GM12878 (cell line): ENCODE results near the gene NMNAT3. TPM values are rescaled to one million over a fixed set of nuclear protein-coding genes. Genes with fewer than 3 reads are reported as not detected.

Experiments used
- ATAC-seq: fragments of 200-7000 bp; cut with Tn5 transposase; 3 replicates; pipeline ENCODE4 v1.9.1; 2020; ENCODE audit warnings: mild to moderate bottlenecking, moderate library complexity
- BruUV-seq: library from RNA; stranded (reverse); fragments of 400-500 nt; replicated peaks from 2 replicates; lab custom pipeline; 2021; lab: Mats Ljungman, UMichigan
- CTCF ChIA-PET: fragments of 300-600 bp; sonication (Branson Sonifier 250); formaldehyde crosslinking; extraction: SDS; loops from one replicate; lab custom pipeline; 2021; ENCODE audit warnings: inconsistent platforms; lab: Yijun Ruan, JAX
- POLR2A ChIA-PET: fragments of 350-600 bp; formaldehyde crosslinking; extraction: SDS; loops from one replicate; lab custom pipeline; 2021; ENCODE audit warnings: inconsistent platforms; lab: Charles Lee
- RAD21 ChIA-PET: fragments of 300-600 bp; sonication (Branson Sonifier 250); formaldehyde crosslinking; loops from one replicate; lab custom pipeline; 2023; ENCODE audit warnings: antibody characterized with exemption; ENCODE audit not compliant: unreplicated experiment; lab: Charles Lee
- SMC1A ChIA-PET: fragments of 300-600 bp; sonication (Branson Sonifier 250); formaldehyde crosslinking; loops from one replicate; lab custom pipeline; 2023; ENCODE audit not compliant: unreplicated experiment, uncharacterized antibody; lab: Charles Lee
- DNase-seq: peaks from one replicate; pipeline ENCODE4 v3.0.0-alpha.2; 2011; ENCODE audit warnings: low read depth, low spot score
- FAIRE-seq: peaks from 3 replicates; lab custom pipeline; 2011; peaks lifted over from hg19 to GRCh38; lab: Jason Lieb, UNC
- H2AFZ ChIP-seq: 2 replicates; pipeline ENCODE4 v1.6.0; 2011; ENCODE audit warnings: low read depth, low read length, control low read depth; ENCODE audit not compliant: control insufficient read depth
- H3K27ac ChIP-seq: 2 replicates; pipeline ENCODE4 v1.5.1; 2011; ENCODE audit warnings: control low read depth; ENCODE audit not compliant: control insufficient read depth, insufficient read depth
- H3K27me3 ChIP-seq, 2 experiments: replicated peaks in 1 of 2; 2 replicates each; pipeline versions ENCODE4 v1.6.0 to v1.6.1; 2011; ENCODE audit warnings: low read length in 1 of 2; ENCODE audit not compliant: control insufficient read depth in 2 of 2, insufficient read depth in 2 of 2
- H3K36me3 ChIP-seq, 2 experiments: 2 replicates each; pipeline ENCODE4 v1.5.1; 2011; ENCODE audit warnings: low read length in 1 of 2; ENCODE audit not compliant: control insufficient read depth in 2 of 2, insufficient read depth in 2 of 2
- H3K4me1 ChIP-seq: 2 replicates; pipeline ENCODE4 v1.6.1; 2011; ENCODE audit warnings: mild to moderate bottlenecking, low read length, moderate library complexity, mixed read lengths; ENCODE audit not compliant: control insufficient read depth, insufficient read depth
- H3K4me2 ChIP-seq: 2 replicates; pipeline ENCODE4 v1.6.0; 2011; ENCODE audit warnings: control low read depth; ENCODE audit not compliant: control insufficient read depth, insufficient read depth
- H3K4me3 ChIP-seq: fragments of 200-600 bp; sonication (generic); 2 replicates; pipeline ENCODE4 v1.5.1; 2016
- H3K79me2 ChIP-seq: 2 replicates; pipeline ENCODE4 v1.6.0; 2011; ENCODE audit warnings: low read length; ENCODE audit not compliant: control insufficient read depth, insufficient read depth
- H3K9ac ChIP-seq: 2 replicates; pipeline ENCODE4 v1.8.0; 2011; ENCODE audit warnings: low read length, control low read depth, mixed read lengths; ENCODE audit not compliant: control insufficient read depth, insufficient read depth
- H3K9me3 ChIP-seq: replicated peaks from 3 replicates; pipeline ENCODE4 v1.5.1; 2011; ENCODE audit warnings: mild to moderate bottlenecking, low read length; ENCODE audit not compliant: control insufficient read depth, insufficient read depth
- H4K20me1 ChIP-seq: 2 replicates; pipeline ENCODE4 v1.6.0; 2011; ENCODE audit not compliant: control insufficient read depth, insufficient read depth
- CBX5 ChIP-seq: sonication (generic); IDR thresholded peaks from 2 replicates; pipeline ENCODE4 v1.6.1; 2016; ENCODE audit warnings: low read depth, moderate library complexity, mild to moderate bottlenecking, inconsistent platforms
- CREM ChIP-seq: IDR thresholded peaks from 2 replicates; pipeline ENCODE4 v1.6.1; 2014; ENCODE audit warnings: antibody characterized with exemption, low read depth
- FOXK2 ChIP-seq: fragments of 450-650 bp; IDR thresholded peaks from 2 replicates; pipeline ENCODE4 v1.6.1; 2017; ENCODE audit warnings: mild to moderate bottlenecking, moderate library complexity
- HCFC1 ChIP-seq: fragments of 150-350 bp; IDR thresholded peaks from 2 replicates; pipeline ENCODE4 v1.6.1; 2014; ENCODE audit warnings: low read length
- IKZF1 ChIP-seq: fragments of 450-650 bp; conservative IDR thresholded peaks from 2 replicates; pipeline ENCODE4 v1.6.1; 2017; ENCODE audit warnings: antibody characterized with exemption, mild to moderate bottlenecking
- JUND ChIP-seq: IDR thresholded peaks from 2 replicates; pipeline ENCODE4 v1.6.1; 2012; ENCODE audit warnings: low read depth, mild to moderate bottlenecking, low read length, improper control_type of control experiment, moderate library complexity
- KLF5 ChIP-seq: fragments of 450-650 bp; IDR thresholded peaks from 2 replicates; pipeline ENCODE4 v1.6.1; 2014; ENCODE audit warnings: mild to moderate bottlenecking; ENCODE audit not compliant: partially characterized antibody
- NFIC ChIP-seq: IDR thresholded peaks from 2 replicates; pipeline ENCODE4 v1.6.1; 2012; ENCODE audit warnings: low read depth, mild to moderate bottlenecking, inconsistent platforms, low read length, moderate library complexity
- NR2F1 ChIP-seq: fragments of 450-650 bp; conservative IDR thresholded peaks from 2 replicates; pipeline ENCODE4 v1.6.1; 2017; ENCODE audit warnings: mild to moderate bottlenecking
- NRF1 ChIP-seq: conservative IDR thresholded peaks from 2 replicates; pipeline ENCODE4 v1.6.1; 2011; ENCODE audit warnings: mild to moderate bottlenecking, low read depth, low read length, improper control_type of control experiment
- PRDM15 ChIP-seq: fragments of 450-650 bp; formaldehyde crosslinking; IDR thresholded peaks from 2 replicates; pipeline ENCODE4 v1.4.0; 2020; ENCODE audit warnings: mild to moderate bottlenecking, moderate library complexity
- SMARCA5 ChIP-seq: fragments of 450-650 bp; IDR thresholded peaks from 2 replicates; pipeline ENCODE4 v1.6.1; 2017; ENCODE audit warnings: mild to moderate bottlenecking
- STAT3 ChIP-seq: IDR thresholded peaks from 2 replicates; pipeline ENCODE4 v1.6.1; 2011; ENCODE audit warnings: low read depth, low read length, improper control_type of control experiment
- YBX1 ChIP-seq: fragments of 450-650 bp; IDR thresholded peaks from 2 replicates; pipeline ENCODE4 v1.6.1; 2016; ENCODE audit warnings: antibody characterized with exemption
- ZNF24 ChIP-seq: fragments of 450-650 bp; IDR thresholded peaks from 2 replicates; pipeline ENCODE4 v1.6.1; 2017; ENCODE audit warnings: antibody characterized with exemption, mild to moderate bottlenecking
- ZNF384 ChIP-seq: IDR thresholded peaks from 2 replicates; pipeline ENCODE4 v1.6.1; 2012; ENCODE audit warnings: low read depth, mild to moderate bottlenecking, low read length, improper control_type of control experiment, borderline replicate concordance
- WGBS: methylation state at CpG from one replicate; pipeline ENCODE4 v1.1.6; 2016; ENCODE audit warnings: low lambda C conversion rate; ENCODE audit not compliant: insufficient replicate concordance, insufficient coverage; ENCODE audit errors: missing lambda C conversion rate; 5-methylcytosine and 5-hydroxymethylcytosine counted together
- in situ Hi-C: fragments of 300-500 bp; cut with MboI; formaldehyde crosslinking; loops from 9 replicates; pipeline ENCODE4 v1.14.3; 2018; ENCODE audit warnings: mixed read lengths
- intact Hi-C: fragments of 100-400 bp; cut with micrococcal nuclease; formaldehyde crosslinking; loops from one replicate; pipeline ENCODE4 v1.14.2; 2022; ENCODE audit not compliant: unreplicated experiment
- polyA plus RNA-seq, 11 experiments: library from polyadenylated mRNA; depleted of rRNA in 4 of 11; unstranded in 6 of 11; stranded (reverse) in 5 of 11; fragments of >200 nt; fragmentation: Nextera tagmentation in 4 of 11; fragmentation: Illumina TruSeq in 1 of 11; extraction: Ambion mirVana in 4 of 11; extraction: Trizol in 1 of 11; gene quantifications; 1 replicate in 1 of 11; 2 replicates in 10 of 11; pipeline versions ENCODE4 v1.2.1 to v1.2.3, GENCODE V29; 2011 to 2016; ENCODE audit warnings: inconsistent platforms in 2 of 11, missing spikeins in 2 of 11, low read depth in 1 of 11
- total RNA-seq, 4 experiments: library from RNA; depleted of rRNA in 3 of 4; stranded (reverse); fragments of >200 nt in 3 of 4; fragmentation: Illumina TruSeq in 1 of 4; extraction: Trizol in 1 of 4; gene quantifications; 2 replicates each; pipeline versions ENCODE4 v1.2.1 to v1.2.3, GENCODE V29; 2013 to 2021
- TF ChIP-seq, protein P1 (sequence below): fragments of 450-650 bp; IDR thresholded peaks from 2 replicates; pipeline ENCODE4 v1.6.1; 2017; ENCODE audit warnings: mild to moderate bottlenecking

Gene NMNAT3
- total and polyA plus RNA-seq, 10 of the 15 experiments (the other 5 are each of a cell fraction or from before 2014, with no cell fraction given): under 0.01 to 0.92 (median 0.08) TPM; not detected in 4

DNA sequence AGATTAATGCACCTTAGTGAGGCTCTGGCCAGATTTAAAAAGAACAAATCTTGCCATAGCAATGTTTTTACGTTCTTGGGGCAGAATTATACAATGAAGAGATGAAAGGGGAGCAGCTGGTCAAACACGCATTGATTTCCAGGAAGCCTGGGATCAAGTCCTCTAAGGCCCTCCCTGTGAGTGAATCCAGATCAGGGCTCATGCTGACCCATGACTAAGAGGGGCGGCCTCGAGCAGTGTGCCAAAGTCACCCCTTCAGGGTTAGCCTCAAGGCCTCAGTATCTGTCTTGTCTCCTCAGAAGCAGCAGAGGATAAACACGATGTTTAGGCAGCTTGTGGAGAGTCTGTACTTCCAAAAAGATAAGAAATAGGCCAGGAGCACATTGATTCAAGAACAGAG lies 129.0 kb downstream of the NMNAT3 start:
- POLR2A ChIA-PET: no interaction called here

GRCh38 chr3:139547666-139548065 lies 130.1 kb downstream of the NMNAT3 start:
- Histone ChIP-seq H4K20me1 (no peaks in the 10 kb centered on the region), H3K27ac (no peak overlapping the region), H3K4me2 (no peak overlapping the region), H3K4me1 (no peaks in the 10 kb centered on the region), H3K9ac (no peak overlapping the region), H3K27me3 (no peaks in the 10 kb centered on the region), H3K4me3 (no peak overlapping the region), H3K36me3 (no peaks in the 10 kb centered on the region), H3K9me3 (no peaks in the 10 kb centered on the region), H2AFZ (no peak overlapping the region), H3K79me2 (no peaks in the 10 kb centered on the region)
- intact Hi-C loops: no loop called here
- DNase-seq (no peak), FAIRE-seq (no peak), ATAC-seq (no peak)
- CTCF ChIA-PET: no interaction called here
- TF ChIP-seq ZNF24: no peak
- TF ChIP-seq, protein P1, sequence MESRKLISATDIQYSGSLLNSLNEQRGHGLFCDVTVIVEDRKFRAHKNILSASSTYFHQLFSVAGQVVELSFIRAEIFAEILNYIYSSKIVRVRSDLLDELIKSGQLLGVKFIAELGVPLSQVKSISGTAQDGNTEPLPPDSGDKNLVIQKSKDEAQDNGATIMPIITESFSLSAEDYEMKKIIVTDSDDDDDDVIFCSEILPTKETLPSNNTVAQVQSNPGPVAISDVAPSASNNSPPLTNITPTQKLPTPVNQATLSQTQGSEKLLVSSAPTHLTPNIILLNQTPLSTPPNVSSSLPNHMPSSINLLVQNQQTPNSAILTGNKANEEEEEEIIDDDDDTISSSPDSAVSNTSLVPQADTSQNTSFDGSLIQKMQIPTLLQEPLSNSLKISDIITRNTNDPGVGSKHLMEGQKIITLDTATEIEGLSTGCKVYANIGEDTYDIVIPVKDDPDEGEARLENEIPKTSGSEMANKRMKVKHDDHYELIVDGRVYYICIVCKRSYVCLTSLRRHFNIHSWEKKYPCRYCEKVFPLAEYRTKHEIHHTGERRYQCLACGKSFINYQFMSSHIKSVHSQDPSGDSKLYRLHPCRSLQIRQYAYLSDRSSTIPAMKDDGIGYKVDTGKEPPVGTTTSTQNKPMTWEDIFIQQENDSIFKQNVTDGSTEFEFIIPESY: no peak
- no peak for TF ChIP-seq STAT3
- no peak for TF ChIP-seq YBX1
- TF ChIP-seq CREM: no peak
- TF ChIP-seq PRDM15: no peak
- no peak for TF ChIP-seq HCFC1
- TF ChIP-seq SMARCA5: no peak
- TF ChIP-seq ZNF384: no peak
- no peak for TF ChIP-seq NFIC
- no peak for TF ChIP-seq FOXK2
- no peak for TF ChIP-seq CBX5
- SMC1A ChIA-PET: no interaction called here
- in situ Hi-C loops: no loop called here
- POLR2A ChIA-PET: no interaction called here
- RAD21 ChIA-PET: no interaction called here
- no TSS peak for BruUV-seq

More for the DNA sequence above, 129.0 kb downstream of the NMNAT3 start:
- Histone ChIP-seq H3K4me3 (no peak overlapping the region), H3K9ac (no peak overlapping the region), H3K27me3 (no peaks in the 10 kb centered on the region; a peak in 1 of 4 replicates), H3K4me2 (no peak overlapping the region), H3K79me2 (no peaks in the 10 kb centered on the region)
- in situ Hi-C loops: no loop called here
- WGBS: 9% methylated on average over 5 of the region's 5 CpGs
- SMC1A ChIA-PET: no interaction called here
- CTCF ChIA-PET: no interaction called here
- no peak for FAIRE-seq
- TF ChIP-seq NRF1 (no peak), NR2F1 (no peak), JUND (no peak), IKZF1 (no peak), KLF5 (no peak)
- TF ChIP-seq, all 136 proteins: peak for 0
- Histone ChIP-seq H3K36me3 (no peaks in the 10 kb centered on the region), H2AFZ (no peak overlapping the region), H3K27ac (no peak overlapping the region), H4K20me1 (no peaks in the 10 kb centered on the region), H3K9me3 (no peaks in the 10 kb centered on the region), H3K4me1 (no peaks in the 10 kb centered on the region)
- ATAC-seq (no peak), DNase-seq (no peak)
- BruUV-seq: no TSS peak
- RAD21 ChIA-PET: no interaction called here
- intact Hi-C loops: no loop called here
